Endothelial cell of umbilical vein (primary cell): ENCODE measurements around the gene INS. TPM values are rescaled to one million over a fixed set of nuclear protein-coding genes. Genes with fewer than 3 reads are reported as not detected.

Experiments
- BruUV-seq: library from RNA; stranded (reverse); fragments of 400-500 nt; replicated peaks from 2 replicates; lab custom pipeline; 2021; lab: Mats Ljungman, UMichigan
- CTCF ChIA-PET: fragments of 300-600, 350-600 bp; sonication (Branson Sonifier 250); formaldehyde crosslinking; loops from one replicate; lab custom pipeline; 2021; ENCODE audit warnings: antibody characterized with exemption, inconsistent platforms; lab: Charles Lee
- POLR2A ChIA-PET: fragments of 300-600, 350-600 bp; sonication (Branson Sonifier 250); formaldehyde crosslinking; loops from one replicate; lab custom pipeline; 2021; ENCODE audit warnings: antibody characterized with exemption, inconsistent platforms; lab: Charles Lee
- DNase-seq: peaks from one replicate; pipeline ENCODE4 v3.0.0-alpha.2; 2011; ENCODE audit warnings: low read depth, low spot score
- FAIRE-seq: peaks from 2 replicates; lab custom pipeline; 2011; peaks lifted over from hg19 to GRCh38; lab: Jason Lieb, UNC
- H2AFZ ChIP-seq: 2 replicates; pipeline ENCODE4 v1.6.0; 2012; ENCODE audit warnings: low read depth, low read length, control low read depth, inconsistent platforms
- H3K27ac ChIP-seq: 2 replicates; pipeline ENCODE4 v1.5.1; 2011; ENCODE audit warnings: low read depth, mild to moderate bottlenecking, control low read depth, low read length, moderate library complexity; ENCODE audit not compliant: insufficient read depth
- H3K27me3 ChIP-seq, 2 experiments: 2 replicates each; pipeline versions ENCODE4 v1.6.0 to v1.6.1; 2011; ENCODE audit warnings: low read length in 2 of 2, mixed read lengths in 1 of 2; ENCODE audit not compliant: control insufficient read depth in 2 of 2, insufficient read depth in 2 of 2
- H3K36me3 ChIP-seq, 2 experiments: 2 replicates in 1 of 2; 3 replicates in 1 of 2; pipeline ENCODE4 v1.5.1; 2011; ENCODE audit warnings: low read length in 2 of 2, mild to moderate bottlenecking in 1 of 2, moderate library complexity in 1 of 2; ENCODE audit not compliant: control insufficient read depth in 2 of 2, insufficient read depth in 2 of 2; ENCODE audit errors: extremely low read depth in 1 of 2
- H3K4me1 ChIP-seq: 3 replicates; pipeline ENCODE4 v1.5.1; 2011; ENCODE audit warnings: mild to moderate bottlenecking, low read length; ENCODE audit not compliant: control insufficient read depth, insufficient read depth; ENCODE audit errors: extremely low read depth
- H3K4me2 ChIP-seq: 2 replicates; pipeline ENCODE4 v1.6.1; 2011; ENCODE audit warnings: low read length, control low read depth, mixed read lengths; ENCODE audit not compliant: insufficient read depth
- H3K4me3 ChIP-seq, 3 experiments: fragments of 200-600 bp in 1 of 3; sonication (generic), shearing (Covaris generic) in 1 of 3; replicated peaks in 1 of 3; 2 replicates each; pipeline ENCODE4 v1.5.1; 2011 to 2016; ENCODE audit warnings: control low read depth in 3 of 3, low read length in 3 of 3, mild to moderate bottlenecking in 2 of 3, inconsistent platforms in 1 of 3, low read depth in 1 of 3, moderate library complexity in 1 of 3; ENCODE audit not compliant: insufficient read depth in 1 of 3
- H3K79me2 ChIP-seq: 2 replicates; pipeline ENCODE4 v1.6.0; 2012; ENCODE audit warnings: low read length, inconsistent platforms; ENCODE audit not compliant: control insufficient read depth, insufficient read depth
- H3K9ac ChIP-seq: replicated peaks from 2 replicates; pipeline ENCODE3; 2011; ENCODE audit warnings: low read length, control low read depth; ENCODE audit not compliant: insufficient read depth; ENCODE audit errors: extremely low read depth
- H3K9me1 ChIP-seq: replicated peaks from 3 replicates; pipeline ENCODE4 v1.6.0; 2011; ENCODE audit warnings: mild to moderate bottlenecking, low read length; ENCODE audit not compliant: control insufficient read depth, insufficient read depth; ENCODE audit errors: extremely low read depth
- H3K9me3 ChIP-seq: replicated peaks from 2 replicates; pipeline ENCODE4 v1.5.1; 2012; ENCODE audit warnings: low read length, inconsistent platforms; ENCODE audit not compliant: control insufficient read depth, insufficient read depth
- H4K20me1 ChIP-seq: replicated peaks from 2 replicates; pipeline ENCODE3; 2011; ENCODE audit warnings: mild to moderate bottlenecking, low read length; ENCODE audit not compliant: control insufficient read depth, insufficient read depth; ENCODE audit errors: extremely low read depth
- CTCF ChIP-seq, 2 donors: IDR thresholded peaks; 1 replicate in 1 of 2; 2 replicates in 1 of 2; pipeline ENCODE4 v1.5.1; 2011; ENCODE audit warnings: low read length in 2 of 2, mild to moderate bottlenecking in 2 of 2, moderate library complexity in 2 of 2, control low read depth in 1 of 2, inconsistent platforms in 1 of 2, low read depth in 1 of 2; ENCODE audit not compliant: insufficient read depth in 1 of 2; ENCODE audit errors: extremely low read depth in 1 of 2
- EZH2 ChIP-seq: IDR thresholded peaks from 2 replicates; pipeline ENCODE4 v1.6.1; 2012; ENCODE audit warnings: borderline replicate concordance, low read depth, mild to moderate bottlenecking, moderate library complexity, low read length, inconsistent platforms; ENCODE audit not compliant: severe bottlenecking
- GATA2 ChIP-seq: IDR thresholded peaks from 2 replicates; pipeline ENCODE4 v1.7.0; 2011; ENCODE audit warnings: low read depth, mild to moderate bottlenecking, moderate library complexity, mixed read lengths, low read length; ENCODE audit not compliant: insufficient read length, insufficient read depth
- JUN ChIP-seq: IDR thresholded peaks from 2 replicates; pipeline ENCODE4 v1.6.1; 2011; ENCODE audit warnings: borderline replicate concordance, low read depth; ENCODE audit not compliant: insufficient read length, insufficient read depth
- MAX ChIP-seq: IDR thresholded peaks from 2 replicates; pipeline ENCODE4 v1.6.1; 2011; ENCODE audit not compliant: insufficient read depth, insufficient read length
- POLR2A ChIP-seq: IDR thresholded peaks from 2 replicates; pipeline ENCODE4 v1.6.1; 2012; ENCODE audit warnings: low read depth, mild to moderate bottlenecking, control low read depth, low read length
- POLR2AphosphoS5 ChIP-seq: IDR thresholded peaks from 2 replicates; pipeline ENCODE4 v1.6.1; 2012; ENCODE audit warnings: low read depth, mild to moderate bottlenecking, control low read depth, low read length, moderate library complexity; ENCODE audit not compliant: insufficient read depth
- dilution Hi-C: fragments of 300-500 bp; cut with MboI; formaldehyde crosslinking; loops from one replicate; pipeline ENCODE4 v1.15.0; 2019; ENCODE audit warnings: low sequenced_read_pairs; ENCODE audit not compliant: extremely low pct_ligation_motif_present
- intact Hi-C: fragments of 100-400 bp; cut with micrococcal nuclease; formaldehyde crosslinking; loops from one replicate; pipeline ENCODE4 v1.10.0; 2022
- polyA plus RNA-seq, 4 experiments: library from polyadenylated mRNA; depleted of rRNA in 3 of 4; stranded (reverse) in 3 of 4; unstranded in 1 of 4; fragments of >200 nt; gene quantifications; 2 replicates each; pipeline versions ENCODE4 v1.2.1 to v1.2.3, GENCODE V29; 2011 to 2012; ENCODE audit warnings: missing spikeins in 1 of 4
- total RNA-seq: library from RNA; stranded (reverse); gene quantifications from 2 replicates; pipeline ENCODE4 v1.2.3, GENCODE V29; 2021

The INS gene
- total and polyA plus RNA-seq, 2 donors (not counting 3 experiments of a cell fraction or from before 2014, with no cell fraction given): not detected

- H3K79me2 ChIP-seq: no peaks in the 10 kb centered on the region
- no peaks in the 10 kb centered on the region for H4K20me1 ChIP-seq
- no peak overlapping the region for H3K27ac ChIP-seq
- no peak overlapping the region for H2AFZ ChIP-seq
- POLR2A ChIA-PET: no interaction called here
- DNase-seq (no peak), FAIRE-seq (no peak)
- no TSS peak for BruUV-seq
- CTCF ChIA-PET: no interaction called here
- intact Hi-C loops (no loop called here), dilution Hi-C loops (no loop called here)
- no peaks in the 10 kb centered on the region for H3K9me1 ChIP-seq
- no peak overlapping the region for H3K4me3 ChIP-seq
- H3K9ac ChIP-seq: no peak overlapping the region
- no peak overlapping the region for H3K4me2 ChIP-seq
- peaks cover 0 to 6% of the 10 kb centered on the region in 2 experiments for H3K27me3 ChIP-seq
- H3K9me3 ChIP-seq: no peaks in the 10 kb centered on the region
- no peaks in the 10 kb centered on the region for H3K36me3 ChIP-seq
- TF ChIP-seq GATA2 (no peak), POLR2A (no peak), CTCF (IDR thresholded peaks at IDR 0.05; ENCODE audit: extremely low read depth in 1 of 2, insufficient read depth in 1 of 2, low read depth in 1 of 2, low read length in 2 of 2) (no peak), POLR2AphosphoS5 (no peak), JUN (no peak), MAX (no peak), EZH2 (no peak)
- H3K4me1 ChIP-seq: no peaks in the 10 kb centered on the region
These were observed 29.9 kb upstream of the INS start for GRCh38 chr11:2190657-2191471.
